Measurements from ENCODE around the gene ERN1. TPM values are rescaled to one million over a fixed set of nuclear protein-coding genes. Genes with fewer than 3 reads are reported as not detected.

Gene ERN1
- total and polyA plus RNA-seq, 2 donors (not counting 3 experiments of a cell fraction or from before 2014, with no cell fraction given): 9.1 to 21.5 TPM

DNA sequence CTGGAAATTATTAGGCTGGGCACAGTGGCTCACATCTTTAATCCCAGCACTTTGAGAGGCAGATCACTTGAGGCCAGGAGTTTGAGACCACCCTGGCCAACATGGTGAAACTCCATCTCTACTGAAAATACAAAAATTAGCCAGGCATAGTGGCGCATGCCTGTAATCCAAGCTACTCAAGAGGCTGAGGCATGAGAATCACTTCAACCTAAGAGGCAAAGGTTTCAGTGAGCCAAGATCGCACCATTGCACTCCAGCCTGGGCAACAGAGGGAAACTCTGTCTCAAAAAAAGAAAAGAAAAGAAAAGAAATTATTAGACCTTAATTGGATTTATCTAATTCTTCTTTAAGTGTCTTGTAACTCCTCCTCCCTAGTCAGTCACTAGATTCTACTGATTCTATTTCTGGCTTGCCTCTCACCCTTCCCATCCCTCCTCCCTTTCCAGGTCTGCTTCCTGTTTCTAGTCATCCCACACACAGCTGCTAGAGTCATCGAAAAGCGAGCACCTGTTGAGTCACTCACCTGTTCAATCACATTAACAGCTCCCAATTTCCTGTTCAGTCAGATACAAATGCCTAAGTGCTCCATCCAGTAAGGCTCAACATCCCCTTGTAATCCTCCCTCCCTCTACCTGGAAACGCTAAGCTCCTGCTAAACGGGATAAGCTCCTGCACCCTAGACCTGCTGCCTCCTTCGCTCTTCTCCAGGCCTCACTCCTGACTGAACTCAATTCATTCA lies 34.6 kb downstream of the ERN1 start:
- Histone ChIP-seq H3K4me1 (ENCODE audit: control insufficient read depth, extremely low read depth, insufficient read depth, low read length) (peaks cover 26% of the 10 kb centered on the region), H3K36me3 (ENCODE audit: control insufficient read depth in 2 of 2, extremely low read depth in 1 of 2, insufficient read depth in 2 of 2, low read length in 2 of 2) (no peaks in the 10 kb centered on the region), H3K9me1 (replicated peaks; ENCODE audit: control insufficient read depth, extremely low read depth, insufficient read depth, low read length) (no peaks in the 10 kb centered on the region), H2AFZ (ENCODE audit: low read depth, low read length) (no peak overlapping the region), H3K27ac (ENCODE audit: insufficient read depth, low read depth, low read length) (no peak overlapping the region), H3K9me3 (replicated peaks; ENCODE audit: control insufficient read depth, insufficient read depth, low read length) (no peaks in the 10 kb centered on the region), H3K79me2 (ENCODE audit: control insufficient read depth, insufficient read depth, low read length) (no peaks in the 10 kb centered on the region), H3K4me2 (ENCODE audit: insufficient read depth, low read length) (no peak overlapping the region), H3K4me3 (replicated peaks in 1 of 3; ENCODE audit: insufficient read depth in 1 of 3, low read depth in 1 of 3, low read length in 3 of 3) (no peak overlapping the region), H3K27me3 (ENCODE audit: control insufficient read depth in 2 of 2, insufficient read depth in 2 of 2, low read length in 2 of 2) (no peaks in the 10 kb centered on the region), H4K20me1 (replicated peaks; ENCODE audit: control insufficient read depth, extremely low read depth, insufficient read depth, low read length) (no peaks in the 10 kb centered on the region), H3K9ac (replicated peaks; ENCODE audit: extremely low read depth, insufficient read depth, low read length) (no peak overlapping the region)
- TF ChIP-seq, protein P1, sequence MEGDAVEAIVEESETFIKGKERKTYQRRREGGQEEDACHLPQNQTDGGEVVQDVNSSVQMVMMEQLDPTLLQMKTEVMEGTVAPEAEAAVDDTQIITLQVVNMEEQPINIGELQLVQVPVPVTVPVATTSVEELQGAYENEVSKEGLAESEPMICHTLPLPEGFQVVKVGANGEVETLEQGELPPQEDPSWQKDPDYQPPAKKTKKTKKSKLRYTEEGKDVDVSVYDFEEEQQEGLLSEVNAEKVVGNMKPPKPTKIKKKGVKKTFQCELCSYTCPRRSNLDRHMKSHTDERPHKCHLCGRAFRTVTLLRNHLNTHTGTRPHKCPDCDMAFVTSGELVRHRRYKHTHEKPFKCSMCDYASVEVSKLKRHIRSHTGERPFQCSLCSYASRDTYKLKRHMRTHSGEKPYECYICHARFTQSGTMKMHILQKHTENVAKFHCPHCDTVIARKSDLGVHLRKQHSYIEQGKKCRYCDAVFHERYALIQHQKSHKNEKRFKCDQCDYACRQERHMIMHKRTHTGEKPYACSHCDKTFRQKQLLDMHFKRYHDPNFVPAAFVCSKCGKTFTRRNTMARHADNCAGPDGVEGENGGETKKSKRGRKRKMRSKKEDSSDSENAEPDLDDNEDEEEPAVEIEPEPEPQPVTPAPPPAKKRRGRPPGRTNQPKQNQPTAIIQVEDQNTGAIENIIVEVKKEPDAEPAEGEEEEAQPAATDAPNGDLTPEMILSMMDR (IDR thresholded peaks at IDR 0.05; ENCODE audit: extremely low read depth in 1 of 2, insufficient read depth in 1 of 2, low read depth in 1 of 2, low read length in 2 of 2): no peak
- TF ChIP-seq EZH2 (IDR thresholded peaks at IDR 0.05; ENCODE audit: borderline replicate concordance, low read depth, low read length, severe bottlenecking) (no peak), POLR2A (IDR thresholded peaks at IDR 0.05; ENCODE audit: low read depth, low read length) (no peak), JUN (IDR thresholded peaks at IDR 0.05; ENCODE audit: borderline replicate concordance, insufficient read depth, insufficient read length, low read depth) (no peak), POLR2AphosphoS5 (IDR thresholded peaks at IDR 0.05; ENCODE audit: insufficient read depth, low read depth, low read length) (no peak), FOS (IDR thresholded peaks at IDR 0.05; ENCODE audit: borderline replicate concordance, insufficient read depth, low read length) (no peak), GATA2 (IDR thresholded peaks at IDR 0.05; ENCODE audit: insufficient read depth, insufficient read length, low read depth, low read length) (no peak), MYC (IDR thresholded peaks at IDR 0.05; ENCODE audit: low read depth, low read length) (no peak)
- TF ChIP-seq, protein P2, sequence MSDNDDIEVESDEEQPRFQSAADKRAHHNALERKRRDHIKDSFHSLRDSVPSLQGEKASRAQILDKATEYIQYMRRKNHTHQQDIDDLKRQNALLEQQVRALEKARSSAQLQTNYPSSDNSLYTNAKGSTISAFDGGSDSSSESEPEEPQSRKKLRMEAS (IDR thresholded peaks at IDR 0.05; ENCODE audit: insufficient read depth, insufficient read length): no peak
- dilution Hi-C loops (cut with MboI; ENCODE audit: extremely low pct_ligation_motif_present, low sequenced_read_pairs) (no loop called here), intact Hi-C loops (cut with micrococcal nuclease) (no loop called here)
- ChIA-PET CTCF (interaction anchor here (1.3 to 1.5 kb wide), 2 partner anchors 26 to 38 kb away, joined by 4 to 6 read pairs; no protein-coding TSS in a partner anchor), POLR2A (no interaction called here)
- no TSS peak for BruUV-seq (replicated peaks)
- no peak for DNase-seq (ENCODE audit: low read depth, low spot score)
- no peak for FAIRE-seq
